Epithelial cell of esophagus (primary cell): Measurements from ENCODE around the gene SPIRE1.

Experiments used
- DNase-seq: peaks from one replicate; pipeline ENCODE4 v3.0.0; 2010; ENCODE audit warnings: low read depth
- H3K4me3 ChIP-seq: 2 replicates; pipeline ENCODE4 v1.5.1; 2011; ENCODE audit warnings: mild to moderate bottlenecking, low read length, control low read depth
- TF ChIP-seq, protein P1 (sequence below): IDR thresholded peaks from 2 replicates; pipeline ENCODE4 v1.5.1; 2011; ENCODE audit warnings: low read depth, mild to moderate bottlenecking, low read length, control low read depth, inconsistent platforms; ENCODE audit not compliant: insufficient read depth; ENCODE audit errors: missing control alignments

SPIRE1 gene

DNA sequence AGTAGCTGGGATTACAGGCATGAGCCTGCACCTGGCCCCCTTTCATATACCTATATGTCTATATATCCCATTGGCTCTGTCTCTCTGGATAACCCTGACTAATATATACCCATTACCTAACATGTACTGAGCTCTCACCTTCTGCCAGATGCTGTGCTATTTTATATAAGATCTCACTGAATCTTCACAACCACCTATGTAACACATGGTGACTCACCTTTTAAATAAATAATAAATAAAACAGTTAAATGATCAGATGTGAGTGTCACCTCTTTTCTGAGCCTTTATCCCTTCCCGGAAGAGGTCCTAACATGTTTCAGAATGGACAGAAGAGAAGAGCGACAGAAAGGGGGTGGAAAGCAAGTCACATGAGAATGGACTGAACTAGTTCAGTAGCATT is 123.1 kb downstream of the SPIRE1 start:
- TF ChIP-seq, protein P1, sequence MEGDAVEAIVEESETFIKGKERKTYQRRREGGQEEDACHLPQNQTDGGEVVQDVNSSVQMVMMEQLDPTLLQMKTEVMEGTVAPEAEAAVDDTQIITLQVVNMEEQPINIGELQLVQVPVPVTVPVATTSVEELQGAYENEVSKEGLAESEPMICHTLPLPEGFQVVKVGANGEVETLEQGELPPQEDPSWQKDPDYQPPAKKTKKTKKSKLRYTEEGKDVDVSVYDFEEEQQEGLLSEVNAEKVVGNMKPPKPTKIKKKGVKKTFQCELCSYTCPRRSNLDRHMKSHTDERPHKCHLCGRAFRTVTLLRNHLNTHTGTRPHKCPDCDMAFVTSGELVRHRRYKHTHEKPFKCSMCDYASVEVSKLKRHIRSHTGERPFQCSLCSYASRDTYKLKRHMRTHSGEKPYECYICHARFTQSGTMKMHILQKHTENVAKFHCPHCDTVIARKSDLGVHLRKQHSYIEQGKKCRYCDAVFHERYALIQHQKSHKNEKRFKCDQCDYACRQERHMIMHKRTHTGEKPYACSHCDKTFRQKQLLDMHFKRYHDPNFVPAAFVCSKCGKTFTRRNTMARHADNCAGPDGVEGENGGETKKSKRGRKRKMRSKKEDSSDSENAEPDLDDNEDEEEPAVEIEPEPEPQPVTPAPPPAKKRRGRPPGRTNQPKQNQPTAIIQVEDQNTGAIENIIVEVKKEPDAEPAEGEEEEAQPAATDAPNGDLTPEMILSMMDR = no peak
- DNase-seq = peak; percentile 10

DNA sequence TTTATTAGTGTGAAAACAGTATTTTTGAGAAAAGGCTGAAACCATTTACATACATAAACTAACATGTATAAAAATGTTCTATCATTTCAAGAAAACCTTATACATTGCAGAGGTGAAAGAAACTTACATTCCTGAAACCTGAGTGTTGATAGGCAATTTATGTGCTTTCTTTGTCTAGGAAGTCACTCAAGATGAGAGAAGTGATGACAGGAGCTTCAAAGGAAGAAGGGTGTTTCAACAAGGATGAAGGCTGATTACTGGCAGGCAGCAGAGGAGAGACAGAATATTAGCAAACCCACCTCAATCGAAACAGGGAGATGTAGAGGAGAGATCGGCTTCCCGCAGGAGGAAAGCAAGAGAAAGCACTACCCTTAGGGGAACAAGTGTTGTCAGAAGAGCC is 125.2 kb downstream of the SPIRE1 start:
- H3K4me3 ChIP-seq = no peak overlapping the region
- no peak for DNase-seq
- TF ChIP-seq, protein P1 = no peak

More for the DNA sequence above, 123.1 kb downstream of the SPIRE1 start:
- H3K4me3 ChIP-seq = no peak overlapping the region

DNA sequence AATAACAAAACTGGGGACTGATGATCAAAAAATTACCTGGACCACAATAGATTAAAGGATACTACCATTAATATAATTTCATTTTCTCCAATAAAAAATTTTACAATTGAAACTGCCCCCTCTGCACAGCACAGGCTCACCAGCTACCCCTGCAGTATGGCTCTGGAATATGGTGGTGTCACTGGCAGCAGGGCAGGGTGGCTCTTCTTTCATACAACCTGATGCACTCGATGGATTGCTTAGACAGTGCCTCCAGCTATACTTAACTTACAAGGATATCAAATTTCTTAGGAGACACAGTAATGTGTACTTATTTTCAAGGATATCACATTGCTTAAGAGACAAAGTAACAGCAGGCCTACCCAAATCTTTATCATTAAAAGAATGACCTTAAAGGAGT is 126.2 kb downstream of the SPIRE1 start:
- DNase-seq = peak; percentile 24
- no peak overlapping the region for H3K4me3 ChIP-seq
- TF ChIP-seq, protein P1 = peak; percentile 40

DNA sequence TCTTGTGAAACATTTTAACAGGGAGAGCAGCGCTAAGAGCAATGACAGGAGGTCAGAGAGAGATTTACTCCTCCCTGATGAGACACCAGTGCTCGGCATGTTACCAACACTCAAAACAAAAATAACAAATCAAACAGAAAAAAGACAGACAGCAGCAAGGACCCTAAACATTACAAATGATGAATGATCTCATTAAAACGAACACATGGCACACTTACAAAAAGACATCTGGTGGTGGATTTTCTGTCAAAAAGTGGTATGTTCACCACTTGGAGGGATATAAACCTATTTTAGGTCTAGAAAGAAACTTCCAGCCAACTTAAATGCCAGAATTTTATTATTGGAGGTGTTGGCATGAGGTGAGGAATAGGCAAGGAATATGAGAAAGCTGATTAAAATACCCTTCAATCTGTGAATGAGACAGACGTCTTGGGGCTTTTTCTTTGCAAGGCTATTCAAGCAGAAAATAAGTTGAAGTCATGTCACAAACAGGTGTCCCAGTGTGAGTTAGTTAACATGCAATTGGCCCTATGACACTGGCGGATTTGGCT is 137.4 kb downstream of the SPIRE1 start:
- no peak overlapping the region for H3K4me3 ChIP-seq
- no peak for DNase-seq
- TF ChIP-seq, protein P1 = no peak

DNA sequence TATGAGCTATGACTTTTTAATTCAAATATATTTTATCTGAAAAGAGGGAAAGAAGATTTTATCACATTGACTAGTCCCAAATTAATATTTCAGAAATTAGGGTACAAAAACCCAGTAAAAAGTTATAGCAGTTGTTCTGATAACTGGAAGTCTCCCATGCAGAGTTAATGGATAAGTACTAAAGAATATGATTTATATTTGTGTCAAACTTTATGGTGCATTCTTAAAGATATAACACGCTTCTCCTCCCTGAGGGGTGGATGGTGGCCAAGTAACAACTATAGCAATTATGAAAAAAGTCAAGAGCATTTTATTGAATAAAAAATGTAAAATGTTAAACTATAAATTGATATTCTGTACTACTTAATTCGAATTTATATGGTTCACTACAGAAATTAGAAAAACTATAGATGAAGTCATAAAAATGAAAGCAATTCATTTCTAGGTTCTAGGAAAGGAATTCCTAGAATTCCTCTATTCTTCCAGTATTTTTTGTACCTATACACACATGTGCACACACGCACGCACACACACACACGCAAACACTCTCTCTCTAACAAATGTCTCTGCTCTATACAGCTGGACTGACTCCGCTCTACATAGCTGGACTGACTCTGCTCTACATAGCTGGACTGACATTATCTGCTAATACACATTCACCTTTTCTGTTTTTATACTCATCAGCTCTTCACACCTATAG is 138.9 kb downstream of the SPIRE1 start:
- TF ChIP-seq, protein P1 = no peak
- DNase-seq = no peak
- no peak overlapping the region for H3K4me3 ChIP-seq

DNA sequence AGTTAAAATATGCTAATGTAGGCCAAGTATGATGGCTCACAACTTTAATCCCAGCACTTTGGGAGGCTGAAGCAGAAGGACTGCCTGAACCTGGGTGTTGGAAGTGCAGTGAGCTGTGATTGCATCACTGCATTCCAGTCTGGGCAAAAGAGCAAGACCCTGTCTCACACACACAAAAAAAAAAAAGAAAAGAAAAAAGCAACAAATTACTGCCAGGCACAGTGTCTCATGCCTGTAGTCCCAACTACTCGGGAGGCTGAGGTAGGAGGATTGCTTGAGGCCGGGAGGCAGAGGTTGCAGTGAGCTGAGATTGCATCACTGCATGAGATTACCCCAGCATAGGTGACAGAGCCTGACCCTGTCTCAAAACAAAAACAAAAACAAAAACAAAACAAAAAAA is 139.6 kb downstream of the SPIRE1 start:
- TF ChIP-seq, protein P1 = no peak
- peak; percentile 44 for DNase-seq
- no peak overlapping the region for H3K4me3 ChIP-seq
